Prostate gland (tissue), 2 donors: Measurements from ENCODE around the gene TUNAR.

Source experiments
- POLR2A ChIP-seq: fragments of 450-650 bp; IDR thresholded peaks from one replicate; pipeline ENCODE4 v1.6.1; 2016; ENCODE audit warnings: antibody characterized with exemption, mild to moderate bottlenecking
- TF ChIP-seq, protein P1 (sequence below), 4 experiments: fragments of 200-600 bp in 2 of 4; fragments of 450-650 bp in 2 of 4; sonication (generic) in 2 of 4; IDR thresholded peaks; 1 replicate in 3 of 4; 2 replicates in 1 of 4; pipeline ENCODE4 v1.5.1; 2016 to 2019; ENCODE audit warnings: antibody characterized with exemption in 4 of 4, mild to moderate bottlenecking in 2 of 4, moderate library complexity in 2 of 4

DNA sequence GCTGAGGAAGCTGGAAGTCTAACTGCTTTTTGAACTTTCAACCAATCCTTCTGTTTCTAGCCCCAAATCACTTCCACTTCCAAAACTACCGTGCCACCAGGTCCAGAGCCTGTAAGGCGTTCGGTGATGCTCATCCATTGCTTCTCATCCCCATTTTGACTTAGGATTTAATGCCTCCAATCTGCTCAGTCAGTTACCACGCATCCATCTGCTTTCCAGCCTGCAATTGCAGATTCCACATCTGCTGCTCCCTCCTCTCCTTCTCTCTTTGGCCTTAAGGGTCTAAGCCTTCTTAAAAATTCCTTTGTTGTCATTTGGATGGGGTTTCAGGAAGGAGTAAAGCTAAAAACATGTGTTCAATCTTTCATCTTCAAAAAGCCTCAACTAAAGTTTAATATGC lies 74.7 kb downstream of the TUNAR start:
- TF ChIP-seq, protein P1, sequence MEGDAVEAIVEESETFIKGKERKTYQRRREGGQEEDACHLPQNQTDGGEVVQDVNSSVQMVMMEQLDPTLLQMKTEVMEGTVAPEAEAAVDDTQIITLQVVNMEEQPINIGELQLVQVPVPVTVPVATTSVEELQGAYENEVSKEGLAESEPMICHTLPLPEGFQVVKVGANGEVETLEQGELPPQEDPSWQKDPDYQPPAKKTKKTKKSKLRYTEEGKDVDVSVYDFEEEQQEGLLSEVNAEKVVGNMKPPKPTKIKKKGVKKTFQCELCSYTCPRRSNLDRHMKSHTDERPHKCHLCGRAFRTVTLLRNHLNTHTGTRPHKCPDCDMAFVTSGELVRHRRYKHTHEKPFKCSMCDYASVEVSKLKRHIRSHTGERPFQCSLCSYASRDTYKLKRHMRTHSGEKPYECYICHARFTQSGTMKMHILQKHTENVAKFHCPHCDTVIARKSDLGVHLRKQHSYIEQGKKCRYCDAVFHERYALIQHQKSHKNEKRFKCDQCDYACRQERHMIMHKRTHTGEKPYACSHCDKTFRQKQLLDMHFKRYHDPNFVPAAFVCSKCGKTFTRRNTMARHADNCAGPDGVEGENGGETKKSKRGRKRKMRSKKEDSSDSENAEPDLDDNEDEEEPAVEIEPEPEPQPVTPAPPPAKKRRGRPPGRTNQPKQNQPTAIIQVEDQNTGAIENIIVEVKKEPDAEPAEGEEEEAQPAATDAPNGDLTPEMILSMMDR (IDR thresholded peaks at IDR 0.05) = no peak
- no peak for TF ChIP-seq POLR2A
